Left cardiac atrium (tissue), 4 donors: ENCODE measurements around the gene CD58. TPM values are rescaled to one million over a fixed set of nuclear protein-coding genes. Genes with fewer than 3 reads are reported as not detected.
"Not testable (repeated sequence)": the region's sequence is repeated elsewhere in the genome, so short reads cannot be mapped to it uniquely, and the experiment has no call there.

Source experiments
- ATAC-seq, 2 donors: fragments of 200-7000 bp; cut with Tn5 transposase; one replicate each; pipeline ENCODE4 v1.9.1; 2020; ENCODE audit warnings: mild to moderate bottlenecking in 2 of 2, moderate library complexity in 2 of 2
- DNase-seq: peaks from one replicate; pipeline ENCODE4 v3.0.0-alpha.2; 2020
- intact Hi-C, 2 donors: fragments of 100-400 bp; cut with DNase I; formaldehyde crosslinking; loops; one replicate each; pipeline versions ENCODE4 v1.14.1 to v1.15.1; 2022 to 2023
- total RNA-seq, 2 donors: library from RNA; stranded (reverse); fragmentation: NEBNext Ultra II Directional; extraction: Animal tissue kit (Norgen Biotek cat#: 25700); gene quantifications; one replicate each; pipeline ENCODE4 v1.2.1, GENCODE V29; 2021
- donor health status: DM: no; HTN: yes; CAD: no.
- donor health status: DM: no; HTN: yes; CAD: no; lungs with severe emphysema.
- donor health status: DM: yes; HTN: yes; CAD: no.
- donor health status: Dilated cardiomyopathy.

The CD58 gene
- total RNA-seq, 2 donors from 2014 or later, result 19.6 to 21.1 TPM

DNA sequence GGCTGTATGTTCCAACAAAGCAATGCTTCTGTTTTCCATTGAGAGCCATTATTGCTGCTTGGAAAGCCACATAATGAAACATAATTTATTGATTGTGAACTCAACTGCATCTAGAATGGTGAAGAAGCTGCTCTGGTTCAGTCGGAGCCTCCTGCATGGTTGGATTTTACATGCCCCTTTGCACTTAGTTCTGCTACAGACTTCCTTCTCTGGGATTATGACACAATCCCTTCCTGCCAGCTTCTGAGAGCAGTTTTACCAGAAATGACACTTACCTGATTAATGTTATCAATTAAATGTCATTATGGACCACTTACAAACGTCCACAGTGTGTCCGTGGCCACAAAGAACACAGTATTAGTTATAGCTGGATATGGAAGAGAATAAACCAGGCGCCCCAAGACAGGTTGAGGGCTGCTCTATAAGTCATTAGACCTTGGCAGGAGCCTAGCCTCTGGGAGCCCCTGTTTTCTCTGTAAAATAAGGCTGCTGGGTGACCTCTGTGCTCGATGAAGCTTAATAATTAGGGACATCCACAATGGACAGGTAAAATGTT lies 7.0 kb upstream of the CD58 start:
- intact Hi-C loops, result loop anchor here (2.0 to 10.0 kb wide), 2 partner anchors 95 to 97 kb away; no protein-coding TSS in a partner anchor
- ATAC-seq (no peak), DNase-seq (no peak)

DNA sequence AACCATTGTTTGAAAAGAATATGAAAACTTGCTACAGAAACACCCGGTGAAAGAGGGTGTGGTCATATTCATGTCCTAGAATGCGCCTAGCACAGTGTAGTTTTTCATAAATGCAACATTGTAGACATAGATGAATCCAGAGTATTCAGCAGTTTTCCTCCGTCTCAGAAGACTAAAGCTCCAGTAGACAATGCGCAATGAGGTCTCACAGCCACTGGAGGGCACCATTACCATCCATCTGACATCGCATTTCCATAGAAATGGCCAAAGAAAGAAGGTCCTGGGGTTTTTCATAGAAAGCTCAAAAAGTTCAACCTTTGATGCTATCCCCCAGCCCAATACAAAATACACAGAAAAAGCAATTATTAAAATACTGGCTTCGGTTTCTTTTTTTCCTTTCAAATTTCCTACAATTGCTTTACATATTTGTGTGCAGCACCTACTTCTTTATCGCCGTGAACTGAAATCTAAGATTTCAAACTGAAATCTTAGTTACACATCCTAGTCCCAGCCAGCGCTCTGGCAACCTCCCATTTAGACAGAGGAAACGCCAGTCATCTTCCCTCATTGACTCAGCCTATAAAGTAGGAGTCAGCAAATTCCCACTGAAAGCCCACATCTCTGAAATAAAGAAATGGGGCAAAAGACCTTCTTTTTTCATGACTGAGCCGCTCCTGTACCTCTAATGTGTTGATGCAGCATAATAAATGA lies 3.9 kb upstream of the CD58 start:
- DNase-seq, result peak; percentile 58
- no peak for ATAC-seq
- intact Hi-C loops, result loop anchor here (5.0 to 10.0 kb wide), 2 partner anchors 100 to 483 kb away; no protein-coding TSS in a partner anchor

DNA sequence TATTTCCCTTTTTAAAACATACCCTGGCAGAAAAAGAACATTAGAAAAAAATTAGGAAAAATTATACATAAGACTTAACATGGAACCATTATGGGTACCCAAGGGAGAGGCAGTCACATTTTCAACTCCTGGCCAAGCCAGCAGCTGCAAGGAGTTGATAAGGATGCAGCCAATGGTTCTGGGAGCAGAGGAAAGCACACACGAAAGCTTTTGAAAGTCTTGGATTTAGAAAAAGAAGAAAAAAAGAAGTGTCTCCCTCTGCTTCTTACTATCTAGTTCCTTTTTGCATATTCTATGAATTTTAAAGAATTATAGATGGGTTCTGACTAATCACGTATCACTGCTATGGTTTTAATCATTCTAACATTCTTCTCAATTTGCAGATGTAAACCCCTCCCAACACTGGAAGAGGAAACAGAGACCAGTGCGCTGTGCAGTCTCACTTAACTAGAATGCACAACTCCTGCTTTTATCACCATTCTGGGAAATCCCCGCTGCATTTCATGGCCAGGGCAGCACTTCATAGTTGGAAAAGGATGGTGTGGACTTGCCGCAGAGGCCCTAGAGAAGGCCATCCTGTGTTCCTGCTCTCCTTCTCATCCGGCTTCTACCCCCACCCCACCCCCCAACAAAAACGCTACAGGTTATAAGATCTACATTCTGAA lies 2.7 kb upstream of the CD58 start:
- no peak for DNase-seq

DNA sequence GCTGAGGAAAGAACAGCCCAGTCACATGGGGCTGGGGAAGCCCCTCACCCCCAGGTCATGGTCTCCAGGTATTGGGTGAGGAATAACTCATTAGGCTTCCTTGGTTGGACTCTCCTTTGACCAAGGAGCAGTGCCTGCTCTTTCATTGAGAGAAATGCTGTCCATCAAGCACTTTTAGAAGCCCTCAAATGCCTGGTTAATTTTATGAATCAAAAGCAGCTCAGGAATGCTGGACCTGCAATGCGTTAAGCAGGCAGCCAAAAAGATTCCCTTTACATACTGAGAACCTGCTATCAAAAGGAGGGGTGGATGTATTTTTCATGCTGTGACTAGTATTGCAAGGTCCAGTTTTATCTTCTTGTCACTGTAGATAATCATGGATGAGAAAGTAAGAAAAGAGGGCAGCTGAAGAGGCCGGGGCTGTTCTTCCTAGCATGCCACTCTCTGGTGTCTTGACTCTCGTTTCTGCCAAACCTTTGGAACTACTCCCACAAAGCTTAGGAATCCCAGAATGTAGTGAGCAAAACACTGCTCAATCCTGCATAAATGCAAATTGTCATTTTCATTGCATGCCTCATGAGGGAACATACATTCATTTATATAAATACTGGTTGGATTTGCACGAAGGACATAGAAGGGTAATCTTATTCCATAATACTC lies 2.1 kb upstream of the CD58 start:
- no peak for ATAC-seq
- intact Hi-C loops, result loop anchor here (5.0 to 10.0 kb wide), 2 partner anchors 102 to 484 kb away; no protein-coding TSS in a partner anchor
- DNase-seq, result no peak

More for the DNA sequence above, 2.7 kb upstream of the CD58 start:
- no peak for ATAC-seq
- intact Hi-C loops, result loop anchor here (5.0 to 10.0 kb wide), 2 partner anchors 101 to 484 kb away; no protein-coding TSS in a partner anchor

DNA sequence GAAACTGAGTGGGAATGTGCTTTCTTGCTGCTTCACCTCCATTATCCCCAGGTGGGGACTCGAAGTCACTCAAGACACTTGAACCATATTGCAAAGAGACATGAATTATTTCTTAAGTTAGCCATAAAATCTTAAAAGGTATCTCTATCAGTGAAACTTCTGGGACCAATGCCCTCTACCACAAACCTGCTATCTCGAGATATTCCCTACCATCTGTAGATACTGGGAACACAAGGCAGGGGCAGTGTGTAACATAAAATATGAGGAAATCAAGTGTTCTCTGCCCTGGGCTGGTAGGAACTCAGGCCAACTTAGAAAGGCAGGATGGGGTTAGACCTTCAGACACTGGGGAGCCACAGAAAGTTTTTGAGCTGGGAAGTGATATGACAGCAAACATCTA lies 1.3 kb upstream of the CD58 start:
- intact Hi-C loops, result loop anchor here (5.0 to 10.0 kb wide), 2 partner anchors 103 to 485 kb away; no protein-coding TSS in a partner anchor
- ATAC-seq, result no peak
- DNase-seq, result no peak

DNA sequence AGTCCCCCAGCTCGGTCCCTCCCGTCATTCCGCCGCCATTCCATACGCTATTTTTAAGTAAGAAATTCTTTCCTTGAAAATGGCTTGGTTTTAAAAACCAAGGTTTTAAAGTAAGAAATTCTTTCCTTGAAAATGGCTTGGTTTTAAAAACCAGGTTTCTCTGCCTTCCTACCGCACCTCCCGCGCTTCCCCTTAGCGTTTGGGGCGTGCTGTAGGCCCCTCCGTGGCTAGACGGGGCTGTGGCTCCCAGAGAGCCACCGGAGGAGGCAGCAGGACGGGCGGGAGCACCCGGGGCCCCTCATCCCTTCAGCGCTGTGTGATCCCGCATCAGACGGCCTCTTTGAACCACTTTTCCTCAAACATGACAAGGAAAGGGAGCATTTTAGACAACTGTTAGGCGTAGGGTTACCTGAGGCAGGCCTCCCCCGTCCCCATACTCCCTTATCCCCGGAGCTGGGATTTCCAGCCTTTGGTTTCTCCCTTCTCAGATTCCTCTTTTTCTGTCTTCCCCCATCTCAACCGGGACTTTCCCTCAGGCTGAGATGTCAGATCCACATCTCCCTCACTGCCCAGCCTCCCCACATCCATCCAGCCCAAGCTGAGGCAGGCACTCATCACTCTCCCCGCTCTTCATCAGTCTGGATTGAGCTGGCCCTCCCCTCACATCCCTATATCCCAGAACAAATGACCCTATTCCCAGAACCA lies 541 bp upstream of the CD58 start:
- intact Hi-C loops, result loop anchor here (5.0 to 10.0 kb wide), 2 partner anchors 103 to 486 kb away; no protein-coding TSS in a partner anchor
- DNase-seq, result no peak
- peak in 1 of 2 donors; percentile 4 for ATAC-seq

DNA sequence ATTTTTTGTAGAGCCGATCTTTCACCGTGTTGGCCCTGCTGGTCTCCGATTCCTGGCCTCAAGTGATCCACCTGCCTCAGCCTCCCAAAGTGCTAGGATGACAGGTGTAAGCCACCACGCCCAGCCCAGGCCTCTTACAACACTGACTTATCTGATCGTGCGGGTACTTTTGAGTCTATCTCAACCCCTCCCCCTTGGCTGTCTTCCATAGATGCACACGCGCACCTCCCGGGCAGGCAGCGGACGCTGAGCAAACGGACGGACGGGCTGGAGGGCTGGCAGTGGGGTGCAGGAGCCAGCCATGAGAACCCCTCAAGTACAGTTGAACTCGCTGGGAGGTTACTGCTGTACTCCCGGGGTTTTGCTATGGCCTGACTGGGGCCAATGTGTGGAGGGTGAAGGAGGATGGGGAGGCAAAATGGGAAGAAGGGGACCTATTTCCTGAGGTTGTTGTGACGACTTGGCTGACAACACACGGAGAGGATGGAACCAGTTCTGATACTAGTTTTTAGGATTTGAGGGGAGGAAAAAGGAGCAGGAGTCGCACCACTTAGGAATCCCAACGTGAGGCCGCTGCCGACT lies 959 bp downstream of the CD58 start:
- intact Hi-C loops, result loop anchor here (5.0 to 10.0 kb wide), 2 partner anchors 105 to 487 kb away; no protein-coding TSS in a partner anchor
- peak; percentile 53 for DNase-seq
- peak in 1 of 2 donors; percentile 10 for ATAC-seq

DNA sequence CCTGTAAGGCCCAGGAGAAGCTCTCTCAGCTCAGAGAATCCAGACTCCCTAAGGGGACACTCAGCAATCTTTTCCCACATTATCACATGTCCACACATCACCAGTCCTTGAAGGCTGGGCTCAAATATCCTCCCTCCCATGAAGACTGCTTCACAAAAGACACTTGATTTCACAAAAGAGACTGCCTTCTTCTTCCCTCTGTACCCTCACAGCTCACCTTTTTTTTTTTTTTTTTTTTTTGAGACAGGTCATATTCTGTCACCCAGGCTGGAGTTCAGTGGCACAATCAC lies 1.5 kb downstream of the CD58 start:
- intact Hi-C loops, result no loop called here
- no peak for DNase-seq
- ATAC-seq, result no peak

DNA sequence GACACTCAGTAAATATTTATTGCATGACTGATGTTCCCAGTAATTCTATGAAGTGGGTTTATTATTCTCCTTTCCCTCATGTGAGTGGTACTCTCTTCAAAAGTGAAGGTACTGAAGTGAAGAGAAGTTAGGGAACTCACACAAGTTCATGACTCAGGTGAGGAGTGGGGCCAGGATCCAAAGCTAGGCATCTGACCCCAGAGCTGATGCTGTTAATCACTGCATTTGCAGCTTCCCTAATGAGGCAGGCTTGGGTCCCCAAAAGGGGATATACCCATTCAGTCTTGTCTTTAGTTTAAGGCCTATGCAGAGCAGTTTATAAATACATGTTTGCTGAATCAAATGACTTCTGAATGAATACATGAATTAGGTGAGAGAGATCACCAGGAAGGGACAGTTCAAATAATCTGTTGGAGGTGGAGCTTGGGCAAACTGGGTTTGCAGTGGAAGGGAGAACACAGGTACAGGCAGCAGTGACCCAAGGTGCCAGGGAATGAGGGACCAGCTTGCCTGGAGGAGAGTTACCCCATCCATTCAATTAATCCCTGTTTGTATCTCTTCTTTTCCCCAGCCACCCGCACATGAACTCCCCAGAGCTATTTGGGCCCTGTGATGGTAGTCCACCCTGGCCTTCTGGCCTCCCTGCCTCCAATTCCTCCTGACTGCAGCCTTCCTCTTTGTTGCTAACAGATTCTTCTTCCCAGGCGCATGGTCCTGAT lies 2.0 kb downstream of the CD58 start:
- DNase-seq (no peak), ATAC-seq (no peak)
- intact Hi-C loops, result no loop called here

DNA sequence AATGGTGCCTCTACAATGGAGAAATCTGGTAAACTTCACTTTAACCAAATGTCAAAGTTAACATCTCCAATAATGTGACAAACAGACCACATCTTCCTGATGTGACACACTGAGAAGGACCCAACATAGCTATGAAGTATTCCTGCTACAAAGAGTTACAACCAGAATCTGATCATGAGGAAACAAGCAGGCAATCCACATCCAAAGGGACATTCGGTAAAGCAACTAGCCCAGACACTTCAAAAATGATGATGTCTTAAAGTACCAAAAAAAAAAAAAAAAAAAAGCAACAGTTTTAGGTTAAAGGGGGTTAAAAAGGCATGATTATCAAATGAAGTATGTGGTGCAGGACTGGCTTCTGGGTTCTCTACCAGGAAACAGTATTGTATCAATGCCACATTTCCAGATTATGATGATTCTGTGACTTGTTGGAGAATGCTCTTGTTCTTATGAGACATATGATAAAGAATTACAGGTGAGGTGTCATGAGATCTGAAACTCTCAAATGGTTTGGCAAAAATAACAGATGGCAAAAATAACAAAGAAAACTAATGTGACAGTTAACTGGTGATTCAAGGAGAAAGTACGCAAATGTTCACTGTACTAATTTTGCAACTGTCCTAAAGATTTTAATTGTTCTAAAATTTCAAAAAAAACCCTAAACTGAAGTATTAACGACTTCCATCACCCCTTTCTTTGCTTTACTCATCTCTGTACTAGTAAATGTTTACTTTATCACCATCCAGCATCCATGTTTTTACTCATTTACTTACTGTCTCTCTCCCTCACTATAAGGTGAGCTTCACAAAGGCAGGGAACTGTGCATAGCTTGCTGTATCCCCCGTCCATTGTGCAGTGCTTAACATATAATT lies 2.8 kb downstream of the CD58 start:
- intact Hi-C loops, result no loop called here
- no peak for ATAC-seq
- DNase-seq, result no peak

DNA sequence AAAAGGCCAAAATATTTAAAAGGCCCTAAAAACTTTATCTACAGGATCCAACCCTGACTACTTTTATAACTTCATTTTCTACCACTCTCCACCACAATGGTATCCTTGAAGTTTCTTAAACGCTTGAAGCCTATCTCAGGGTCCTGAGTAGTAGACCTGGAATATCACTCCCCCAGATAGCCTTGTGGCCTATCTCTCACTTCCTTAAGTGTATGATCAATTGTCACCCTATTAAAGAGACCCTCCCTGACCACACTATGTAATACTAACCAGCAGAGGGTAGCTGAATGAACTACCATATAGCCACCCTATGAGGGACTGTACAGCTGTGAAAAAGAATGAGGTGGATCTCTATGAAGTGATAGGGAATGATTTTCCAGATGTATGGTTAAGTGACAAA lies 5.6 kb downstream of the CD58 start:
- intact Hi-C loops, result no loop called here
- ATAC-seq (no peak), DNase-seq (no peak)

DNA sequence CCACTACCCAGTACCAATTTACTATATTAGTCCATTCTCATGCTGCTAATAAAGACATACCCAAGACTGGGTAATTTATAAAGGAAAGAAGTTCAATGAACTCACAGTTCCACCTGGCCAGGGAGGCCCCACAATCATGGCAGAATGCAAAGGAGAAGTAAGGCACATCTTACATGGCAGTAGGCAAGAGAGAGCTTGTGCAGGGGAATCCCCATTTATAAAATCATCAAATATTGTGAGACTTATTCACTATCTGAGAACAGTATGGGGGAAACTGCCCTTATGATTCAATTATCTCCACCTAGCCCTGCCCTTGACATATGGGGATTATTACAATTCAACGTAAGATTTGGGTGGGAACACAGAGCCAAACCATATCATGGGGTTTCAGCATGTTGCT lies 6.4 kb downstream of the CD58 start:
- DNase-seq (no peak), ATAC-seq (no peak)
- intact Hi-C loops, result no loop called here

DNA sequence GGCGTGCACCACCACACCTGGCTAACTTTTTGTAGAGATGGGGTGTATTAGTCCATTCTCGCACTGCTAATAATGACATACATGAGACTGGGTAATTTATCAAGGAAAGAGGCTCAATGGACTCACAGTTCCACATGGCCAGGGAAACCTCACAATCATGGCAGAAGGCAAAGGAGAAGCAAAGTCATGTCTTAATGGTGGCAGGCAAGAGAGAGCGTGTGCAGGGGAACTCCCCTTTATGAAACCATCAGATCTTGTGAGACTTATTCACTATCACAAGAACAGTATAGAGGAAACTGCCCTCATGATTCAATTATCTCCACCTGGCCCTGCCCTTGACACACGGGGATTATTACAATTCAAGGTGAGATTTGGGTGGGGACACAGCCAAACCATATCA lies 8.4 kb downstream of the CD58 start:
- ATAC-seq, DNase-seq, intact Hi-C loops: not testable (repeated sequence)

DNA sequence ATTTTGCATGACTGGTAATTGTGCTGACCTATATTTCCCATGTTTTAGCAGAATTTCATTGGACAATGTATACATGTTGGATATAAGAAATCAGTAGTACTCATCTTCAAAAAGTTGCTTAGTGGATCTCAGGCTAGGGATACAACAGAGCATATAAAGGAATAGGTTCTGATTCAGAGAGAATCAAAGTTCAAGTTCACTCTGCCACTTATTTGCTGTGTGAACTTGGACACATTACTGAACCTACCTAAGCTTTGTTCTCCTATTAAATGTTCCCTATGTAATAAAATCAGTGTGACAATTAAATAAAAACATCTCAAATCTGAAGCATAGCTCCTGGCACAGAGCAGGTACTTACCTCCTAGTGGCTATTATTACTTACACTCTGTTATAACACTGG lies 9.3 kb downstream of the CD58 start:
- no peak for DNase-seq
- intact Hi-C loops, result no loop called here
- no peak for ATAC-seq

DNA sequence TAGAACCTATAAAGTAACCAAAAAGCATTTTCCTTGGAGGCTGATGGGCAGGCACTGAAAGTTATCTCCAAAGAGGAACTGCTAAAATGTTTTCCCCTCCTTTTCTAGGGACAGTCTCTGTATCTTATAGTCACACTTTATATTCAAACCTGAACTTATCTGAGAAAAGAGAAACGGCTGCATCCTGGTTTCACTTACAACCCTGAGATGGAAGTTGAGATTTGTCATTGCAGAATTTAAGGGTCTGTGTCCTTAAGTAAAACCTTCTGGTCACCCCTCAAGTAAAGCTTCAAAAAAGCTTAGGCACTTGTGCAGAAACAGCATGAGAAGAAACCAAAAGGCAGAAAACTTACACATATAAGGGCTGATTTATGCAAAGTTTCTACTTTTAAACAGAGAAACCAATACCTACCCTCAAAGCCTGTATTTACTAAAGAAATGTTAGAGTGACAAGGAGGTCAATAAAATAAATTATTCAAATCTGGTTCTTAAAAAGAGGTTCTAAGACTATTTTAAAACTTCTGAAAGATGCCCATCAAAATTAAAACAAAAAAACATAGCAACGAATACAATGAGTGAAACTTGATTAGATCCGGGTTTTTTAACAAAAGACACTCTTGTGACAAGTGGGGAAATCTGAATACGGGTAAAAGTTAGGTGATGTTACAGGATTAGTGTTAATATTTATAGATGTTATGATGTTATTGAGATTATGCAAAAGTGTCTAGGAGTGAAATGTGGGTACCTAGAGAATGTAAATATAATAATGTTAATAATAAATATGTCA lies 9.9 kb downstream of the CD58 start:
- intact Hi-C loops, result no loop called here
- ATAC-seq (no peak), DNase-seq (no peak)

DNA sequence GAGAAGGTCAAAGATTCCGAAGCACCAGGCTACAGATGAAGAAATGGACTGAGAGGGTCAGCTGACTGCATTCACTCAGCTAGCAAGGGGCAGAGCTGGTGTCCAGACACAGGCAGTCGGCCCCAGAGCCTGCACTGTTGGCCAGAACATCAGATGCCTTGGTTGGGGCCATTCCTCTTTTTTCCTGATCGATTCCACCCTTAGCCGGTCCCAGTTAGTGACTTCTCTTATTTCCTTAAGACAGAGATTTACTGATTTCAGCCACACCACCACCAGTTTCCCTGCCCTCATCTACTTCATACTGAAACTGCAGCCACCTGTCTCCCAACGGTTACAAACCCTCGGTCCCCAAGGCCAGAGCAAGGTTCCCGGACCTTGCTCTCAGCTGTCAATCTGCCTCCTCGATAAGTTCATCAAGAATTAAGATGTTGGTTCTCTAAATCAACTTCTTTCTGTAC lies 11.5 kb downstream of the CD58 start:
- DNase-seq, result no peak
- no peak for ATAC-seq
- intact Hi-C loops, result no loop called here
